Measurements from ENCODE around the gene FRMPD4.

FRMPD4 gene

GRCh38 chrX:12700745-12701144, 562.5 kb downstream of the FRMPD4 start:
- no peaks in the 10 kb centered on the region for H3K9me3 Mint-ChIP-seq
- TF ChIP-seq CTCF (IDR thresholded peaks at IDR 0.05; ENCODE audit: unreplicated experiment in 3 of 3), result no peak
- H3K27ac Mint-ChIP-seq, result no peak overlapping the region
- H3K36me3 Mint-ChIP-seq (ENCODE audit: low read depth), result no peaks in the 10 kb centered on the region
- no peaks in the 10 kb centered on the region for H3K4me1 Mint-ChIP-seq
- no peak overlapping the region for H3K4me3 Mint-ChIP-seq
- peaks cover 4% of the 10 kb centered on the region for H3K27me3 Mint-ChIP-seq (ENCODE audit: low read depth)

GRCh38 chrX:12701628-12702027, 563.4 kb downstream of the FRMPD4 start:
- Mint-ChIP-seq H3K27me3 (ENCODE audit: low read depth) (peaks cover 4% of the 10 kb centered on the region), H3K4me3 (no peak overlapping the region), H3K36me3 (ENCODE audit: low read depth) (no peaks in the 10 kb centered on the region), H3K27ac (no peak overlapping the region), H3K4me1 (no peaks in the 10 kb centered on the region), H3K9me3 (no peaks in the 10 kb centered on the region)
- peak; percentile 46 to 56 (median 52) for TF ChIP-seq CTCF (IDR thresholded peaks at IDR 0.05; ENCODE audit: unreplicated experiment in 3 of 3)

GRCh38 chrX:12702509-12703091, 564.3 kb downstream of the FRMPD4 start:
- no peaks in the 10 kb centered on the region for H3K36me3 Mint-ChIP-seq (ENCODE audit: low read depth)
- H3K27ac Mint-ChIP-seq, result no peak overlapping the region
- no peak overlapping the region for H3K4me3 Mint-ChIP-seq
- H3K27me3 Mint-ChIP-seq (ENCODE audit: low read depth), result peaks cover 4% of the 10 kb centered on the region
- peak in 1 of 3 experiments; percentile 36 for TF ChIP-seq CTCF (IDR thresholded peaks at IDR 0.05; ENCODE audit: unreplicated experiment in 3 of 3)
- no peaks in the 10 kb centered on the region for H3K4me1 Mint-ChIP-seq
- H3K9me3 Mint-ChIP-seq, result no peaks in the 10 kb centered on the region

- H3K27me3 Mint-ChIP-seq (ENCODE audit: low read depth), result peaks cover 8% of the 10 kb centered on the region
- H3K27ac Mint-ChIP-seq, result no peak overlapping the region
- H3K4me3 Mint-ChIP-seq, result no peak overlapping the region
- no peaks in the 10 kb centered on the region for H3K36me3 Mint-ChIP-seq (ENCODE audit: low read depth)
- H3K4me1 Mint-ChIP-seq, result no peaks in the 10 kb centered on the region
- no peak for TF ChIP-seq CTCF (IDR thresholded peaks at IDR 0.05; ENCODE audit: unreplicated experiment in 3 of 3)
- peaks cover 7% of the 10 kb centered on the region for H3K9me3 Mint-ChIP-seq
Observed at GRCh38 chrX:12704706-12705105, 566.4 kb downstream of the FRMPD4 start.

- Mint-ChIP-seq H3K27me3 (ENCODE audit: low read depth) (peaks cover 4% of the 10 kb centered on the region), H3K36me3 (ENCODE audit: low read depth) (no peaks in the 10 kb centered on the region), H3K4me3 (no peak overlapping the region), H3K9me3 (peaks cover 14% of the 10 kb centered on the region), H3K27ac (no peak overlapping the region), H3K4me1 (no peaks in the 10 kb centered on the region)
- TF ChIP-seq CTCF (IDR thresholded peaks at IDR 0.05; ENCODE audit: unreplicated experiment in 3 of 3), result peak in 2 of 3 experiments; percentile 9 to 11
Observed at GRCh38 chrX:12709047-12709446, 570.8 kb downstream of the FRMPD4 start.

- Mint-ChIP-seq H3K27me3 (ENCODE audit: low read depth) (peaks cover 4% of the 10 kb centered on the region), H3K4me3 (no peak overlapping the region), H3K4me1 (no peaks in the 10 kb centered on the region), H3K27ac (no peak overlapping the region), H3K9me3 (peaks cover 14% of the 10 kb centered on the region), H3K36me3 (ENCODE audit: low read depth) (no peaks in the 10 kb centered on the region)
- TF ChIP-seq CTCF (IDR thresholded peaks at IDR 0.05; ENCODE audit: unreplicated experiment in 3 of 3), result no peak
Observed at GRCh38 chrX:12711435-12712040, 573.3 kb downstream of the FRMPD4 start.
